ENCODE data around the gene CCNB2.

Gene CCNB2

GRCh38 chr15:59172289-59172901 is 67.4 kb downstream of the CCNB2 start:
- POLR2A ChIA-PET, result no interaction called here
- CTCF ChIA-PET, result no interaction called here
- DNase-seq (ENCODE audit: extremely low spot score), result no peak
- TF ChIP-seq FOXA1 (IDR thresholded peaks at IDR 0.05) (no peak), TARDBP (IDR thresholded peaks at IDR 0.05) (no peak), SUZ12 (IDR thresholded peaks at IDR 0.05) (no peak), ZNF384 (IDR thresholded peaks at IDR 0.05) (no peak), PKNOX1 (IDR thresholded peaks at IDR 0.05) (no peak), CTBP1 (IDR thresholded peaks at IDR 0.05; ENCODE audit: borderline replicate concordance) (no peak), LEF1 (IDR thresholded peaks at IDR 0.05; ENCODE audit: borderline replicate concordance) (no peak), ELF4 (IDR thresholded peaks at IDR 0.05) (no peak)

GRCh38 chr15:59173194-59173593 is 68.2 kb downstream of the CCNB2 start:
- POLR2A ChIA-PET, result no interaction called here
- CTCF ChIA-PET, result no interaction called here
- TF ChIP-seq ELF4 (IDR thresholded peaks at IDR 0.05) (no peak), ARNT (IDR thresholded peaks at IDR 0.05) (no peak), PKNOX1 (IDR thresholded peaks at IDR 0.05) (no peak), FOXK2 (IDR thresholded peaks at IDR 0.05) (no peak), FOXA1 (IDR thresholded peaks at IDR 0.05) (no peak), SP1 (IDR thresholded peaks at IDR 0.05) (no peak), ZNF384 (IDR thresholded peaks at IDR 0.05) (no peak), BHLHE40 (IDR thresholded peaks at IDR 0.05; ENCODE audit: borderline replicate concordance) (no peak), SUZ12 (IDR thresholded peaks at IDR 0.05) (no peak), HDGF (IDR thresholded peaks at IDR 0.05; ENCODE audit: borderline replicate concordance) (no peak), L3MBTL2 (conservative IDR thresholded peaks at IDR 0.05) (no peak), FOXM1 (IDR thresholded peaks at IDR 0.05; ENCODE audit: borderline replicate concordance) (no peak), LEF1 (IDR thresholded peaks at IDR 0.05; ENCODE audit: borderline replicate concordance) (no peak), TARDBP (IDR thresholded peaks at IDR 0.05) (no peak), CTBP1 (IDR thresholded peaks at IDR 0.05; ENCODE audit: borderline replicate concordance) (no peak), NFRKB (IDR thresholded peaks at IDR 0.05) (no peak)
- DNase-seq (ENCODE audit: extremely low spot score), result no peak

- DNase-seq (ENCODE audit: extremely low spot score), result no peak
- POLR2A ChIA-PET, result no interaction called here
- TF ChIP-seq SP1 (IDR thresholded peaks at IDR 0.05) (no peak), L3MBTL2 (conservative IDR thresholded peaks at IDR 0.05) (no peak), ZNF384 (IDR thresholded peaks at IDR 0.05) (no peak), FOXM1 (IDR thresholded peaks at IDR 0.05; ENCODE audit: borderline replicate concordance) (no peak), NFRKB (IDR thresholded peaks at IDR 0.05) (no peak), PKNOX1 (IDR thresholded peaks at IDR 0.05) (no peak), LEF1 (IDR thresholded peaks at IDR 0.05; ENCODE audit: borderline replicate concordance) (no peak), HDGF (IDR thresholded peaks at IDR 0.05; ENCODE audit: borderline replicate concordance) (no peak), FOXK2 (IDR thresholded peaks at IDR 0.05) (no peak), BHLHE40 (IDR thresholded peaks at IDR 0.05; ENCODE audit: borderline replicate concordance) (no peak), ARNT (IDR thresholded peaks at IDR 0.05) (no peak), TARDBP (IDR thresholded peaks at IDR 0.05) (no peak), ELF4 (IDR thresholded peaks at IDR 0.05) (no peak), SUZ12 (IDR thresholded peaks at IDR 0.05) (no peak), FOXA1 (IDR thresholded peaks at IDR 0.05) (no peak), CTBP1 (IDR thresholded peaks at IDR 0.05; ENCODE audit: borderline replicate concordance) (no peak)
- CTCF ChIA-PET, result interaction anchor here (0.8 to 0.9 kb wide), 2 partner anchors 194 to 355 kb away, joined by 3 read pairs; no protein-coding TSS in a partner anchor
These were observed 69.3 kb downstream of the CCNB2 start for GRCh38 chr15:59174151-59174834.
